ENCODE results near the gene EPHB3.

EPHB3 gene

GRCh38 chr3:184597829-184598573 lies 36.4 kb downstream of the EPHB3 start:
- no peaks in the 10 kb centered on the region for H3K27me3 ChIP-seq (ENCODE audit: insufficient read depth, low read depth, severe bottlenecking)
- no peak overlapping the region for H3K27ac ChIP-seq
- no peak for DNase-seq

GRCh38 chr3:184598574-184598927 lies 37.0 kb downstream of the EPHB3 start:
- Histone ChIP-seq H3K27me3 (ENCODE audit: insufficient read depth, low read depth, severe bottlenecking) (no peaks in the 10 kb centered on the region), H3K27ac (no peak overlapping the region)

More at GRCh38 chr3:184597829-184598573, 36.4 kb downstream of the EPHB3 start:
- TF ChIP-seq CTCF (IDR thresholded peaks at IDR 0.05; ENCODE audit: low read depth, low read length): no peak
- Histone ChIP-seq H3K36me3 (no peaks in the 10 kb centered on the region), H3K4me3 (ENCODE audit: low read depth, low read length) (no peak overlapping the region), H3K9me3 (ENCODE audit: severe bottlenecking) (no peaks in the 10 kb centered on the region)

GRCh38 chr3:184599143-184599542 lies 37.6 kb downstream of the EPHB3 start:
- Histone ChIP-seq H3K4me3 (ENCODE audit: low read depth, low read length) (no peak overlapping the region), H3K27ac (no peak overlapping the region)
- TF ChIP-seq CTCF (IDR thresholded peaks at IDR 0.05; ENCODE audit: low read depth, low read length): no peak

More at GRCh38 chr3:184598574-184598927, 37.0 kb downstream of the EPHB3 start:
- Histone ChIP-seq H3K4me3 (ENCODE audit: low read depth, low read length) (no peak overlapping the region), H3K36me3 (no peaks in the 10 kb centered on the region), H3K9me3 (ENCODE audit: severe bottlenecking) (no peaks in the 10 kb centered on the region)
- no peak for DNase-seq
- no peak for TF ChIP-seq CTCF (IDR thresholded peaks at IDR 0.05; ENCODE audit: low read depth, low read length)

GRCh38 chr3:184600685-184601377 lies 39.2 kb downstream of the EPHB3 start:
- DNase-seq: no peak
- no peaks in the 10 kb centered on the region for H3K36me3 ChIP-seq
- no peaks in the 10 kb centered on the region for H3K9me3 ChIP-seq (ENCODE audit: severe bottlenecking)
- no peaks in the 10 kb centered on the region for H3K27me3 ChIP-seq (ENCODE audit: insufficient read depth, low read depth, severe bottlenecking)
- H3K4me3 ChIP-seq (ENCODE audit: low read depth, low read length): no peak overlapping the region
- no peak for TF ChIP-seq CTCF (IDR thresholded peaks at IDR 0.05; ENCODE audit: low read depth, low read length)
- H3K27ac ChIP-seq: no peak overlapping the region

More at GRCh38 chr3:184599143-184599542, 37.6 kb downstream of the EPHB3 start:
- H3K9me3 ChIP-seq (ENCODE audit: severe bottlenecking): no peaks in the 10 kb centered on the region
- no peaks in the 10 kb centered on the region for H3K36me3 ChIP-seq
- no peaks in the 10 kb centered on the region for H3K27me3 ChIP-seq (ENCODE audit: insufficient read depth, low read depth, severe bottlenecking)
- DNase-seq: no peak

GRCh38 chr3:184601576-184602371 lies 40.2 kb downstream of the EPHB3 start:
- H3K27me3 ChIP-seq (ENCODE audit: insufficient read depth, low read depth, severe bottlenecking): no peaks in the 10 kb centered on the region
- no peak overlapping the region for H3K27ac ChIP-seq
- no peak for TF ChIP-seq CTCF (IDR thresholded peaks at IDR 0.05; ENCODE audit: low read depth, low read length)
- H3K9me3 ChIP-seq (ENCODE audit: severe bottlenecking): no peaks in the 10 kb centered on the region
- no peak for DNase-seq
- H3K36me3 ChIP-seq: no peaks in the 10 kb centered on the region
- no peak overlapping the region for H3K4me3 ChIP-seq (ENCODE audit: low read depth, low read length)

All from WERI-Rb-1 (cell line).